GM12873 (cell line): ENCODE measurements around the gene AXIN1.

Experiments
- CTCF ChIP-seq: IDR thresholded peaks from 2 replicates; pipeline ENCODE4 v1.5.1; 2012; ENCODE audit warnings: low read depth, mild to moderate bottlenecking, moderate library complexity, low read length, control low read depth; ENCODE audit not compliant: insufficient read depth; ENCODE audit errors: missing control alignments

Gene AXIN1

GRCh38 chr16:285146-286055 lies 67.1 kb downstream of the AXIN1 start:
- TF ChIP-seq CTCF = no peak

GRCh38 chr16:284204-285120 lies 68.1 kb downstream of the AXIN1 start:
- TF ChIP-seq CTCF = no peak

GRCh38 chr16:283033-283805 lies 69.3 kb downstream of the AXIN1 start, which contains the start of gene PDIA2:
Gene PDIA2, plus strand, starts transcription at chr16:283164. Its CDS starts 6 bp downstream, at chr16:283170.
- TF ChIP-seq CTCF = no peak

GRCh38 chr16:282491-282890 lies 70.0 kb downstream of the AXIN1 start:
- TF ChIP-seq CTCF = no peak

- TF ChIP-seq CTCF = no peak
These were observed 70.8 kb downstream of the AXIN1 start for GRCh38 chr16:281660-282255.

GRCh38 chr16:280991-281659 lies 71.4 kb downstream of the AXIN1 start:
- no peak for TF ChIP-seq CTCF
